ENCODE data around the gene IL17RE. TPM values are rescaled to one million over a fixed set of nuclear protein-coding genes. Genes with fewer than 3 reads are reported as not detected.

The IL17RE gene
- total RNA-seq, 2 donors from 2014 or later = 1.2 to 1.6 TPM

- H3K4me1 ChIP-seq (ENCODE audit: control insufficient read depth, insufficient read depth, low read length) = no peaks in the 10 kb centered on the region
- H3K27ac ChIP-seq (ENCODE audit: low read depth, low read length) = peak overlapping the region; percentile 66
- no peaks in the 10 kb centered on the region for H3K9me3 Mint-ChIP-seq
- no peak for TF ChIP-seq CTCF (conservative IDR thresholded peaks at IDR 0.05)
- H3K36me3 ChIP-seq (ENCODE audit: control insufficient read depth, insufficient read depth, low read length) = no peaks in the 10 kb centered on the region
- 82 to 91% methylated on average over 4 to 7 of the region's 7 CpGs for WGBS, 2 experiments (ENCODE audit: insufficient coverage in 1 of 2, insufficient read length in 1 of 2)
- H3K27me3 ChIP-seq (ENCODE audit: control insufficient read depth, insufficient read depth, low read length, poor library complexity, severe bottlenecking) = peaks cover 10% of the 10 kb centered on the region
- peak overlapping the region; percentile 69 for H3K4me3 Mint-ChIP-seq
- peak overlapping the region; percentile 78 for H3K4me3 ChIP-seq (ENCODE audit: low read length)
- no peak overlapping the region for H3K9ac ChIP-seq (ENCODE audit: extremely low read depth, low read length, poor library complexity, severe bottlenecking)
- no peaks in the 10 kb centered on the region for H3K36me3 Mint-ChIP-seq (ENCODE audit: low read depth)
- H3K27me3 Mint-ChIP-seq (ENCODE audit: insufficient read depth) = no peaks in the 10 kb centered on the region
- no peaks in the 10 kb centered on the region for H3K9me3 ChIP-seq (ENCODE audit: control insufficient read depth, low read length)
- H3K4me1 Mint-ChIP-seq = peaks cover 16% of the 10 kb centered on the region
- H3K27ac Mint-ChIP-seq = no peak overlapping the region
- no peak for DNase-seq
Observed at GRCh38 chr3:9916346-9916733, 13.7 kb downstream of the IL17RE start.

GRCh38 chr3:9916734-9917680 is 14.4 kb downstream of the IL17RE start, which contains the start of gene IL17RC:
TSS of gene IL17RC (plus strand) at chr3:9917098. CDS start at chr3:9917316, 218 bp downstream.
- Histone ChIP-seq H3K4me3 (ENCODE audit: low read length) (peak within 1 kb of the TSS; percentile 78), H3K9me3 (ENCODE audit: control insufficient read depth, low read length) (no peaks in the 10 kb centered on the region), H3K27me3 (ENCODE audit: control insufficient read depth, insufficient read depth, low read length, poor library complexity, severe bottlenecking) (peaks cover 10% of the 10 kb centered on the region), H3K4me1 (ENCODE audit: control insufficient read depth, insufficient read depth, low read length) (no peaks in the 10 kb centered on the region), H3K9ac (ENCODE audit: extremely low read depth, low read length, poor library complexity, severe bottlenecking) (peak within 1 kb of the TSS; percentile 38), H3K27ac (ENCODE audit: low read depth, low read length) (peak within 1 kb of the TSS; percentile 66), H3K36me3 (ENCODE audit: control insufficient read depth, insufficient read depth, low read length) (no peaks in the 10 kb centered on the region)
- peak within 1 kb of the TSS; percentile 68 for H3K27ac Mint-ChIP-seq
- DNase-seq = peak; percentile 96
- H3K4me3 Mint-ChIP-seq = peak within 1 kb of the TSS; percentile 69
- no peaks in the 10 kb centered on the region for H3K27me3 Mint-ChIP-seq (ENCODE audit: insufficient read depth)
- H3K4me1 Mint-ChIP-seq = peaks cover 16% of the 10 kb centered on the region
- 37 to 64% methylated on average over 6 to 19 of the region's 19 CpGs for WGBS, 2 experiments (ENCODE audit: insufficient coverage in 1 of 2, insufficient read length in 1 of 2)
- TF ChIP-seq CTCF (conservative IDR thresholded peaks at IDR 0.05) = no peak
- H3K36me3 Mint-ChIP-seq (ENCODE audit: low read depth) = no peaks in the 10 kb centered on the region
- no peaks in the 10 kb centered on the region for H3K9me3 Mint-ChIP-seq

GRCh38 chr3:9917820-9918219 is 15.2 kb downstream of the IL17RE start:
- Histone ChIP-seq H3K9ac (ENCODE audit: extremely low read depth, low read length, poor library complexity, severe bottlenecking) (no peak overlapping the region), H3K9me3 (ENCODE audit: control insufficient read depth, low read length) (no peaks in the 10 kb centered on the region), H3K36me3 (ENCODE audit: control insufficient read depth, insufficient read depth, low read length) (no peaks in the 10 kb centered on the region), H3K27me3 (ENCODE audit: control insufficient read depth, insufficient read depth, low read length, poor library complexity, severe bottlenecking) (peaks cover 10% of the 10 kb centered on the region), H3K27ac (ENCODE audit: low read depth, low read length) (no peak overlapping the region), H3K4me1 (ENCODE audit: control insufficient read depth, insufficient read depth, low read length) (no peaks in the 10 kb centered on the region), H3K4me3 (ENCODE audit: low read length) (no peak overlapping the region)
- peaks cover 16% of the 10 kb centered on the region for H3K4me1 Mint-ChIP-seq
- no peak for DNase-seq
- 94 to 98% methylated on average over 10 of the region's 10 CpGs for WGBS, 2 experiments (ENCODE audit: insufficient coverage in 1 of 2, insufficient read length in 1 of 2)
- no peaks in the 10 kb centered on the region for H3K9me3 Mint-ChIP-seq
- no peaks in the 10 kb centered on the region for H3K36me3 Mint-ChIP-seq (ENCODE audit: low read depth)
- H3K4me3 Mint-ChIP-seq = no peak overlapping the region
- no peak overlapping the region for H3K27ac Mint-ChIP-seq
- TF ChIP-seq CTCF (conservative IDR thresholded peaks at IDR 0.05) = no peak
- H3K27me3 Mint-ChIP-seq (ENCODE audit: insufficient read depth) = no peaks in the 10 kb centered on the region
